RKO (cell line): Measurements from ENCODE around the gene UNC80.
A peak's percentile ranks its signal among the peaks of the same experiment; 100 is the strongest.

Source experiments
- DNase-seq: peaks from one replicate; pipeline ENCODE4 v3.0.0-alpha.2; 2016; ENCODE audit warnings: low spot score

The UNC80 gene

DNA sequence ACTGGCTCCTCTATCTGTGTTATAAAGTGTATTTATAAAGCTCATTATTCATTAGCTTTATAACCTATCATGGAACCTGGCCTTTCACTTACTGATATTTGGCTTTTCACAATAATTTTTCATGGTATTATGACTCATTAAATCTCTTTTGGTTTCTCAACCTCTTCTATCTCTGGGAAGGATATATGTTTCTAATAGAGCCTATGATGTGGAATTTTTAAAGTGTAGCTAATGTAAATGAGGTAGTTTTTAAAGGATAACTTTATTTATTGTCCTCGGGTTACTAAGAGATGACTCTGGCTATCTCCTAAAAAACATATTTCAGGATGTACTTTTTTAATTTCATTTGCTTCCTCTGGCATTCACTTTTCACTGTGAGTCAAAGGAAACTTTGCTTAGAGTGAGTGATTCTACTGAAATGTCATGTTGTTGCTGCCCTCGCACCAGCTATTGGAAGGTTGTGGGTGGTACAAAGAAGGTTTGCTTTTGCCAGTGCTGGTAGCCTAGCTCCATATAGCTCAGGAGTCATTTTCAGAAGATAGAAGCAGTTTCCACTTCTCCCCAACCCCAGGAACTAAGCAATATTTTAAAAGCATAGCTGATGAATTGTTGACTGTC lies 145.6 kb downstream of the UNC80 start:
- no peak for DNase-seq

DNA sequence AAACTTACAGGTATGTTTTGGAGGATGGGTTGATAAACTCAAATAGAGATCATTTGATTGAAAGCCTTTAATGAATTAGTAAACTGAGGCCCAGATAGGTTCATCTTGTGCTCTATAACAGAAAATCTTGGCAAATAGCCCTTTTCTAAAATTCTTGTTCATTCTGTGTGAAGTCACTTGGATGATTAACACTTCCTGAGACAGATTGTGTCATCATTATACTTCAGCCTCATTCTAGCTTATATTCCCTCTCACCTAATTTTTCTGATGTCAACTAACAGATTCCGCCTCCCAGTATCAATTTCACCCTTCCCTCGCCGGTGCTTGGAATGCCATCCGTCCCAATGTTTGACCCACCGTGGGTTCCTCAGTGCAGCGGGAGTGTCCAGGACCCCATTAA lies 146.6 kb downstream of the UNC80 start:
- DNase-seq, result peak; percentile 11

DNA sequence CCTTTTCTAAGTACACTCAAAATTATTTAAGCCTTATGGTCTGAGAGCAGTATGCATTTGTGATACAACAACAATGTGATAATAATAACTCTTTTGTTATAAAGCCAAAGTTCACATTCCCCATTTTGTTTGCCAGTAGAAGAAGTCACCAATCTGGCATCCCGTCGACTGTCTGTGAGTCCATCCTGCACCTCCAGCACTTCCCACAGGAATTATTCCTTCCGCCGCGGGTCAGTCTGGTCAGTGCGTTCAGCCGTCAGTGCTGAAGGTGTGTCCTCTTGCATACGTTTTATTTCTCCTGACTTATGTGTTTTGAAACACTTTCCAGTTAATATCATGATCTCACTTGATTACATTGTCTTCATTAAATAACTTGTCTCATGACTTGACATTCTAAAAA lies 150.5 kb downstream of the UNC80 start:
- DNase-seq, result no peak

DNA sequence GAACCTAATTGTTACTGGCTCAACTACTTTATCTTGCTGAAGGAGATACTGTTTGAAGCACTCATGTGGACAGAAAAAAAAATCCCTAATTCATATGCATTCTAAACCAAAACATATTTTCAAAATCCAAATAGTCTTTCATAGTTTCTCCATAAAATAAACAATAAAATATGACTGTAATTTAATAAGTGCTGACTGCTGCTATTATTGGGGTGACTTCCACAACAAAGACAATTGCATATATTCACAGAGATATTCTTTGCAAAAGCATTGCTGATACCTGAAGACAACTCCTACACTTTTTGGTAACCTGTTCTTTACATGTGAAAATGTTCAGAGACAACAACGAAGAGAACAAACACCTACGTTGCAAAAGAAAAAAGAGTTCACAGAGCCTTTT lies 157.7 kb downstream of the UNC80 start:
- DNase-seq, result no peak

DNA sequence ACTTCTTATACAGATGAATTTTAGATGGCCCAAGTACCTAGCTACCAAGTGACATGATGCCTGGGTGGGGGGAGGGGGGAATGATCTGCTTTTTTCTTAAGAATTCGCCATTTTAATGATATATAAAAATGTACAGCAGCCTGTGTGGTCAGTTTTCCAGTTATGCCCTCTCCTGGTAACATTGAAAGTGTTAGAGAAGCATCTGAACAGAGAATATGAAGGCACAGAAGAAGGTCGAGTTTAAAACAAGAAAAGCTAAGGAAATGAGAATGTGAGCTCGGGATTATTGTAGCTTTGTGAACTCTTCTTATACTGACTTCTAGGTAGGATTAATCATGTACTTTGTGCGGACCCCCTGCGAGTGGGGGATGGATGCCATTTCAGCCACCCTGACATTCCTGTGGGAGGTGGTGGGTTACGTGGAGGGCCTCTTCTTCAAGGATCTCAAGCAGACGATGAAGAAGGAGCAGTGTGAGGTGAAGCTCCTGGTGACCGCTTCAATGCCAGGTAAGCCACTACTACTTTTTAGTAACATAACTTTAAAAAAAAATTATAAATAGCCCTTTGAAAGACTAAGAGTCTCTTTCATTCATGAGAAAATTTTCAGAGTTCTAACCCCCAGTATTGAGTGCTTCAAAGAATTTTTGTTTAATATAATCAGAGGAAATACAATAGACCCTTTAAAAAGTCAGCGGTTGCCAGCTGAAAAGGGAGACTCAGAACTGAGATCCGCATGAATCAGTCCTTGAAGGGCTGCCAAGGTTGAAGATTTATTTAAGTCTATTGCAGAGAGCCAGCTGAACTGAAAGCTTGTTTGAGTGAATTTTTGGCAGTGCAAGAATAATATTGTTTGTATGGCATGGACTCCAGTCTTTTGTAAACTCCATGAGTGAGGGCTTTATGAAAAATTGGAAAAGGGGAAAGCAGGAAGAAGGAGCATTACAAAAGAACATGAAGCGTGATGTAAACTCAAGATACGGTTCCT lies 162.2 kb downstream of the UNC80 start:
- peak; percentile 49 for DNase-seq

DNA sequence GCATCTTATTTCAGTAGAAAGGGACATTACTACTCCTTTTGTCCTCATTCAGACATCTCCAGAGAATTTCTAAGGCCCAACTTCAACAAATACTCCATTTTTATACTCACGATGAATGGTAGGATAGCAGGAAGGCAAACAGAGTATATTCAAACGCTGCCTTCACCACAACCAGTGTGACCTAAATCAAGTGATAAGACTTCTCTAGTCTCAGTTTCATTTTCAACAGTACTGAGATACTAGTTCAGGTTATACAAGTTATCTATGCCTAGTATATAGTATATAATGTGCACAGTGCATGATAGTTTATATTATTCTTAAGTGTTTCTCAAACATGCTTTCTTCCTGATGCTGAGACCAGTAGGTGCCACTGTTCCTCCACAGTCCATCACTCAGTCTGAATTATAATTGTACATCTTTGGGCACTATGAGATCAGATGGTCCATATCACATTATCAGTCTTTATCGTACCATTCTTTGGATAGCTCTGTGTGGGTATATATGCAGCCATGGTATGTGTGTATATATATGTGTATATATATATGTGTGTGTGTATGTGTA lies 164.6 kb downstream of the UNC80 start:
- peak; percentile 22 for DNase-seq

DNA sequence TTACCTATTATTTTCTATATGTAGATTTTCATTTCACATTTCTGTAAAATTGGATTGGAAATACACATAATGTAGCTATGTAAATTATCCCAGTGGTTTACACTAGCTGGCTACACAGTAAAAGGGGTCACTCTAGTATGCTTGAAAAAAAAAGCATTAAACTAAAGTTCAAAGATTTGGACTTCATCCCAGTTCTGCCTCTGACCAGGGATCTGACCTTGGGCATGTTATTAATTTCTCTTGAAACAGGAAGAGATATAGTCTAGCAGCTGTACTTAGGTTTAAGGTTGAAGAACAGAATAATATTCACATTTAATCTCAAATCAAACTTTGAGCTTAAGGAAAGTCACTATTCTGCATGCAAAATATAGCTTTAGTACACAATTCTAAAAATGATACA lies 166.3 kb downstream of the UNC80 start:
- no peak for DNase-seq

DNA sequence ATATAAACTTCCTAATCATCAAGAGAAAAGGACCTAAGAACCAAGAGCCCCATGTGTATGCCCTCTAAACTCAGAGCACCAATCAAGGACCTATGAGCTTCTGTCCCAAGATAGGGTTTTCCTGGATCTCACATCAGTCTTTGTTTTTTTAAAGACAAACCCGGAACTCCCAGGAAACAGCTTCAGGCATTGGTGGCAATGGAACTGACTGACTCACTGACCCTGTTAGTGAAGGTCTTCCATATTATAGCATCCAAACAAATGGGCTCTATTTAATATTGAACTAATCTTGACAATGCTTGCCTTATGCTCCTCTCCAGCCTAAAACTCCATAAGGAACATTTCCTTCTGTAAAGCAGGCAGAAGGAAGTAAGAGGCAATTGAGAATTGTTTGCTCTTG lies 167.3 kb downstream of the UNC80 start:
- no peak for DNase-seq

DNA sequence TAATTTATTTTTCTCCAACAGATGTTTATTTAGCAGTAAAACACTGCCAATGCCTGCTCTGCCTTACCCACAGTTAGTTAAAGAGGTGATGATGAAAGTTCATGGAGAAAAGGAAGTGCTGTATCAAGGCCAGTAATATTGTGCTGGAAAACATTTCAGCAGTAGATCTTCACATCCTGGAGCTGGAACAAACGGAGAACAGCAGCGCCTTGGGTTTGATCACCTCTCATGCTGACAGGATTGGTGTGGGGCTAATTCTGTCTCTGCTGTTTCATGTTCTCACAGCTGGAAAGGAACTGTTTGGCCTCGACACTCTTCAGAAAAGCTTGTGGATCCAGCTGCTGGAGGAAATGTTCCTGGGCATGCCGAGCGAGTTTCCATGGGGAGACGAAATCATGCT lies 169.3 kb downstream of the UNC80 start:
- no peak for DNase-seq

DNA sequence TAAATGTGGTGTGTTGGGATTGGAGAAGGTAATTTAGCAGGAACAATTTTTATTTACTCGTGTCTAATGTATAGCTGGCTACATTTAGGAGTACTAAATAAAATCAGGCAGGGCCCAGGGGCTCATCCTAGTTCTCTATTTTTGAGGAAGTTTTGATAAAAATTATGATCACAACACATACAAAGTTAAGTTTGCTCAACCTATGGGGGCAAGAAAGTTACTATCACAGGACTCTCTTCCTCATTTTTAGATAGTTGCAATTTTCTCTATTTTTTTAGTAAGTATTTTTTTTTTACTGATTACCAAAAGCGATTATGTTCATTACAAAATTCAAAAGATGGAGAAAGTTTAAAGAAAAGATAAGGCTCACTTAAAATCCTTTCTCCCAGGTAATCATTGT lies 170.8 kb downstream of the UNC80 start:
- no peak for DNase-seq

DNA sequence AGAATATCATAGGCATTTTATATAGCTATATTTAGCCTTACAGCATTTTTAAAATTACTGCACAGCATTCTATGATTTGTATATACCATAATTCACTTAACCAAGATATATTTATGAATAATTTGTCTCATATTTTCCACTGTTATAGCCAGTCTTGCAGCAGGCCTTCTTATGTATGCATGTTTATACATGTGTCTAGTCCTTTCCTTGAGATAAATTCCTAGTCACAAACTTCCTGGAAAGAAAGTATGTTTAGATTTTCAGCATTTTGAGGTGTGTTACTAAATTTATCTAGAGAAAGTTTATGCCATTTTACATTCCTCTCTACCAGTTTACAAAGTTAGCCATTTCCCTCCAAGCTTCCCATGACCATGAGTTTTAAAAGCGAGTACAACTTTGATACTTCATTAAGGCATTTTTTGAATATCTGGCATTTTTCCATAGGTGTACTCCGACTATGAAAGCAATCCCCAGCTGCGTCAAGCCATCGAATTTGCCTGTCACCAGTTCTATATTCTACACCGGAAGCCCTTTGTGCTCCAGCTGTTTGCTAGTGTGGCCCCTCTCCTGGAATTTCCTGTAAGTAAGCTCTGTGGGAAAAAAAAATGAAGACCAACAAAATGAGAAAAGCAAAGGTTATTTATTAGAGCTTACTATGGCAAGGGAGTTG lies 171.4 kb downstream of the UNC80 start:
- no peak for DNase-seq

DNA sequence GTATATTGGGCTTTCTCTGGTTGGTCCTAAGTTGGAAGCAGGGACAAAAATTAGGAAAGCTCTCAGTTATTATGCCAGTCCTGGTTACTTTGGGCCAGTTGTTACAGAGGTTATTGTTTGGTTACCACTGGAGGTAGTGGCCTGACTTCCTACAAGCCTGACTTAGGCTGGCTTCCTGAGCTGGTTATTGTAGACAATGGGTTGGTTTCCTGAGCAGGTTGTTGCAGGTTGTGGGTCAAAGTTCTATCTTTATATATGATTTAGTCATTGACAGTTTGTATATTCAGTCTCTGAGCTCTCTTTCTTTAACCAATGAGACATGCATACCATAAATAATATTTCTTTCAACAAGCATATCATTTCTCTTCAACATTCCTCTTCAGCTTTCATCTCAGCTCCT lies 172.1 kb downstream of the UNC80 start:
- no peak for DNase-seq

DNA sequence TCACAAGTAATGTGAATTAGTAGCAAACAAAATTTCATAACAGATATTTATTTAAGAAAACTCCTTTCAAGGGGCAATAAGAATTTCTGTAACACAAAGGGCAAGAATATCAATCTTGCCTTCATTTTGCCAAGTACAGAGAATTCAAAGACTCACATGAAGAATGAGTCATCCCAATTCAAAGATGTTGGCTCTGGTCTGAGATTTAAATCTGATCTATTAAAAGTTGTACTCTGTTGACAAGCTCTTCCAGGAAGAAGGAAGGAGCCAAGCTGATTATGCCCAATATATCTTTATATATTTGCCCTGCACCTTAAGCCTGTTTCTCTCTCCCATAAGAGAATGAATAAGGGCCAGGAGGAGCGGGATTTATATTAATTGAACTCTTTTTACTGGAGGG lies 174.9 kb downstream of the UNC80 start:
- no peak for DNase-seq

DNA sequence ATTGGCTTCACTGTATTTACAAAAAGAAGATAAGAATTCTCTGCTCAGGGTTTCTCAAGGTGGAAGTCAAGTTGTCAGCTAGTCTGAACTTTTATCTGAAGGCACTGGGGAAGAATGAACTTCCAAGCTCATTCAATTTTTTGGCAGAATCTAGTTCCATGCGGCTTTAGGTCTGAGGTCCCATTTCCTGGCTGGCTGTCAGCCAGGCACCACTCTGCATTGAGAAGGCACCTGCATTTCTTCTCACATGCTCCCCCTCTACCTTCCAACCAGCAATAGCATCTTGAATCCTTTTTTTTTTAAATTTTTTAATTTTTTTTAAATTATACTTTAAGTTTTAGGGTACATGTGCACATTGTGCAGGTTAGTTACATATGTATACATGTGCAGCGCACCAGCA lies 184.6 kb downstream of the UNC80 start:
- no peak for DNase-seq

DNA sequence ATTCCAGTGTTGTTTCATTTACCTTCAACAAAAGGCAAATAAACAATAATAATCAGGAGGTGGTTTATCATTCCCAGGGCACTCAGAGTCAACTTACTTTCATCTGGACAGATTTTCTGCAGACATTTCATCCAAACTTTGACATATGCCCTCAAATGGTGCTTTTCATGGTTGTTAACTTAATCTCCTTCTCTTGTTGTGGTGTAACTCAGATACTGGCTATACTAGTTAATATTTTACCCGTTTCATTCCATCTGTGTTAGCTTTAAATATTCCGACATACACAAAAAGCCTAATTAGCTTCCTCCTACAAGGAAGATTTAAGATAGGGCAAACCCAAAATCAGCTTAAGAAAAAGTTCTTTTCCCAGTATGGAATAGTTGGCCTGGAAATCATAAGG lies 186.4 kb downstream of the UNC80 start:
- DNase-seq, result no peak

DNA sequence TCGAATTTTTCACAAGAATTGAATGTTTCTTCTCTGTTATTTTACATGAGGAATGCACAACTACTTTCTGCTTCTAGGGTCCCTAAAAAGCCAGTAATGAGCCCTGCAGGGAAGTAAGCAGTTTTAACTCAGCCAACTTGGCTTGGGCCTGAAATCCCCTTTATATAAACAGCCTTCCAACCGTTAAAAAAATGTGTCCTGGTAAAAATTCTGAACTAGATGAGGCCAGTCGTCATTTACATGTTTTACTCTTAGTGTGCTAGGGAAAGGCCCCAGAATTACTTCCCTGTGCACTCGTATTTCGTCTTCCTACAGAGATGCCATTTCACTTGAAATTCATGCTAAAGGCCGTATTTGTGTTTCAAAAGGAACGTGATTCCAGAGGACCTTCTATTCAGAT lies 188.4 kb downstream of the UNC80 start:
- no peak for DNase-seq

DNA sequence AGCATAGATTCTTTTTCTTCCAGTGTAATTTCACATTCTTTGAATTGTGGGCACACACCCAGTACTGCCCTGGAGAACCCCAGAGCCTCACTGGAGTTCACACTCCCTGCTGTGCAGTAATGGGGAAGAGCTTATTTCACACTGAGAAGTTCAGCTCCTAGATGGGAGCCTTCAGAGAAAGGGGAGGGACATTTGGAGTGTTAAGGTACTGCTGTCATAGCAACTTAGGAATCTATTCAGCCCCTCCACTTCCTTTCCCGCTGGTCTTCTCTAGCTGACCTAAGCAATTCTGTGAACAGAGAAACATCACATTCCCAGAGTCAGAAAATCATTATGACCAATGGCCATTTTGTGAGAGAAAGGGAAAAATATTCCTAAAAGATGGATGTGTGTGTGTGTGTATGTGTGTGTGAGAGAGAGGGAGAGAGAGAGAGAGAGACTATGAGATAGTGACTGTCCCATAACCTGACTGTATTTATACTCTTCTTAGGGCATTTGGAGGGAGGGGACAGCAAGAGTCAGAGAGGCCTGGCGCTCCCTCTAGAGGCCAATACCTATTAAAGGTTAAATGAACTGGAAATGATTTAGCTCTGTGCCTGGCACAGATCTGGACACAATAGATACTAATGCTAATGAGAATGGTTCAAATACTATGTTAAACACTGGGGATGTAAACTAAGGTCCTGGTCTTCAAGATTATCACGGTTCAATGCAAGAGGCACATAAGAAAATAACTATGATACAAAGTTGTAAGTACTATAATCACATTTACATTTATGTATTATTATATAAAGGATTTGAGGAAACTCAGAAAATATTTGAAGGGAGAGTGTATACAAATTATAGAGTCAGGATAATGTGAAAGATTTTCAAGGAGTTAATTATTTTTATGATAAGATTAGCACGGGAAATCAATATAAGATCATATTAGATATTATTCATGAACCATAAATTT lies 189.3 kb downstream of the UNC80 start:
- peak; percentile 76 for DNase-seq

DNA sequence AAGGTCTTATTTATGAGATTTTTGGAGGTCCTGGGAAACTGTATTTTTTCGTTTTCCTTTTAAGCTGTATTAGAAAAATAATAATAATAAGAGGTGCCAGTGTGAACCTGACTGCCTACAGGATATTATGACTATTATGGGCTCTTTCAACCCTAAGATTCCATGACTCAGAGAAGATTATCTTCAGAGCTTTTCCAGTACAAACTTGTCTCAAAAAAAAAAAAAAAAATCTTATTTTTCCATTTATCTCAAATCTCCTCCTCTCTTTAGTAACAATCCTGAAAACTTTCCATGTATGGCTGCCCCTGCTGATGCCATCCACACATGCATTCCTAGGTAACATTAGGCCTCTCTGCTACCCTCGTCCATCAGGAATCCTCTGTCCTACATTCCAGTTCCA lies 194.1 kb downstream of the UNC80 start:
- no peak for DNase-seq

DNA sequence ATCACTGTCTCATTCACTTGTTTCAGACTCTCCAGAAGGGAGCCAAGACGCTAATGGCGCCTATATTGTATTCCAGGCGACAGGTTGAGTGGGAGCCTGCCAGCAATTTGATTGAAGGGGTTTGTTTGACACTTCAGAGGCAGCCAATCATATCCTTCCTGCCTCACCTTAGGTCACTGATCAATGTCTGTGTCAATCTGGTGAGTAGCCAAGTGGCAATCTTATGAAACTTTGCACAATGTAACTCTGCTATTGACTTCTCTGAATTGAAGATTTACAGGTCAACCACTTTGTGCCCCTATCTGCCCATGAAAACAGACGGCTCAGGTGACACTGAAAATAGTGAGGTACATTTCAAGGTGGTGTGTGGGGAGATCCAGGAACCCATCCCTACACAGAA lies 198.1 kb downstream of the UNC80 start:
- no peak for DNase-seq

DNA sequence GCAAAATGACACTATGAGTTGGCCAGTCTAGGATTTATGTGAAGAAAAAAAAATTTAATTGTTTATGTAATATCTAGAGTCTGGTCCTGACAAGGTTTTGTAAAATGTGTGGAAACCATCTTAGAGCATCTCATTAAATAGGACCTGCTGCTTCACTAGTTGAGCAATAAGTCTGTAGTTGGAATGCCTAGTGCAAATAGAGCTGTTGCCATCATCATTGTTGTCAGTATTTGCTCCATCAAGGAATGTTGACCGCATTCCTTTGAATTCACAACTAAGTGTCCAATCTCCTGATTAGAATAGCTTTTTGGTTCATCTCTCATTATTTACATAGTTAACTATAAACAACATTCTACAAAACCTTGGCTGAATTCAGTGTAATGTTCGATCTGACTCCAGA lies 198.6 kb downstream of the UNC80 start:
- DNase-seq, result no peak

DNA sequence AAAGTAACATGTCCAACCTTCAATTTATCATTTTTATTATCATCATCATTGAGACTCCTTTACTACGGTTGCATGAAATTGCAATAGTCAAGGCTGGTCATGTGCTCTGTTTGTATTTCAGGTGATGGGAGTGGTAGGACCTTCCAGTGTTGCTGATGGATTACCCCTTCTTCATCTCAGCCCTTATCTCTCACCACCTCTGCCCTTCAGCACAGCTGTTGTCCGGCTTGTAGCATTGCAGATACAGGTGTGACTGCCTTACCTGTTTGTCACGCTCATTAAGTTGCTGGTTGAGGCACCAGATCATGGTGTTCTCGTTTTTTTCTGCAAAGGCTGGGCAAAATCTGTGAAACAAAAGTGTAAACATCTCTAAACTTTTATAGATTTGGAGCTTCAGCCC lies 199.1 kb downstream of the UNC80 start:
- DNase-seq, result no peak

DNA sequence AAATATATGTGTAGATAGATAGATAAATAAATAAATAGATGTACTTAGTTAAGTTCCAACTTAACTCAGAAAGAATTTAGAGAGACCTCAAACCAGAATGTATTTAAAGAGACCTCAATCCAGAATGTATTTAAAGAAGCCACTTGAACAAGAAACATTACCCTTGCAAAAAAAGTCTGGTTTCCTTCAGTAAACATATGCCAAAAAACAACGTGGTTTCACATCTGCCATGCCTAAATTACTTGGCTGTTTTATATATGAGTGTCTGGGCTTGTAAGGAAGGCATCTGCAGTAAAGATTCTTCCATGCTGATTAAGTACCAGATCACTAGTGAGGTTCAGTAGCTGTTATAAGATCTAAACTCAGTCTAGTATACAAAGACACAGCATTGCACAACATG lies 201.7 kb downstream of the UNC80 start:
- DNase-seq, result no peak
